ENCODE measurements around the gene MYEF2.

The MYEF2 gene, protein sequence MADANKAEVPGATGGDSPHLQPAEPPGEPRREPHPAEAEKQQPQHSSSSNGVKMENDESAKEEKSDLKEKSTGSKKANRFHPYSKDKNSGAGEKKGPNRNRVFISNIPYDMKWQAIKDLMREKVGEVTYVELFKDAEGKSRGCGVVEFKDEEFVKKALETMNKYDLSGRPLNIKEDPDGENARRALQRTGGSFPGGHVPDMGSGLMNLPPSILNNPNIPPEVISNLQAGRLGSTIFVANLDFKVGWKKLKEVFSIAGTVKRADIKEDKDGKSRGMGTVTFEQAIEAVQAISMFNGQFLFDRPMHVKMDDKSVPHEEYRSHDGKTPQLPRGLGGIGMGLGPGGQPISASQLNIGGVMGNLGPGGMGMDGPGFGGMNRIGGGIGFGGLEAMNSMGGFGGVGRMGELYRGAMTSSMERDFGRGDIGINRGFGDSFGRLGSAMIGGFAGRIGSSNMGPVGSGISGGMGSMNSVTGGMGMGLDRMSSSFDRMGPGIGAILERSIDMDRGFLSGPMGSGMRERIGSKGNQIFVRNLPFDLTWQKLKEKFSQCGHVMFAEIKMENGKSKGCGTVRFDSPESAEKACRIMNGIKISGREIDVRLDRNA

DNA sequence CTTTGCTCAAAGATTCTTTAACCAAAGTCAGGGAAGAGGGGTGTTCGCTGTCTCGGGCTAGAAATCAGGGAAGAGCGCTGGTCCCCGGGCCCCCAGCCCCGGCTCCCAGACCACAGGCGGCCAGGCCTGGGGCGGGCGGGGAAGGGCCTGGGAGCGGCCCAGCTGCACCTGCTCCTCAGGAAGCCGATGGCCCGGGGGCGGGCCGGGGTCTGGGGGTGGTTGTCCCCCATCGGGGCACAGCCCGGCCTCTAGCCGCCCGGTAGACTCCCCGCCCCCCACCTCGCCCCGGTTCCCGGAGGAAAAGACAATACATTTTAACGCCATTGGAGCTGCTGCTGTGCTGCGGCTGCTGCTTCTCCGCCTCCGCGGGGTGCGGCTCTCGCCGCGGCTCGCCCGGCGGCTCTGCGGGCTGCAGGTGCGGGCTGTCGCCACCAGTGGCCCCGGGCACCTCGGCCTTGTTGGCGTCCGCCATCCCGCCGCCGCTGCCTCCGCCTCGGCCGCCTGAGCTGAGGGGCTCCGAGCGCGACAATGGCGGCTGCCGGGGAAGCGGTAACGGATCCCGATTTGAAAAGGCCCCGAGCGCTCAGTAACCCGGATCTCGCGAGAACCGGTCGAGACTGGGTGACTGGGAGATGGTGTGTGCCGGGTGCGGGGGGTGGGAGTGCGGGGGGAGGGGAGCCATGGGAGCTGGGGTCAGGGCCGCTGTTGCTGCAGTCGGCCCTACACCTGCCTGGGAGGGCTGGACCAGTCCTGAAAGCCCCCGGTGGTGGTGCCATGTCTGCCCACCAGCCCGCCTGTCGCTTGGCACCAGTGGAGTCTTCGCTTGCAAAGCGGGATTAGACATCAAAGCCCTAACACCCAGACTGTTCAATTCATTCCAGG lies at the start of gene MYEF2:
TSS of gene MYEF2 (minus strand) at position 530 of the 882 bp plus-strand sequence. CDS start at position 472, 58 bp downstream.
- FAIRE-seq, result no peak

- FAIRE-seq, result no peak
These were observed 47.7 kb upstream of the MYEF2 start for GRCh38 chr15:48225771-48226170.

GRCh38 chr15:48222627-48223026 lies 44.5 kb upstream of the MYEF2 start:
- FAIRE-seq, result no peak

DNA sequence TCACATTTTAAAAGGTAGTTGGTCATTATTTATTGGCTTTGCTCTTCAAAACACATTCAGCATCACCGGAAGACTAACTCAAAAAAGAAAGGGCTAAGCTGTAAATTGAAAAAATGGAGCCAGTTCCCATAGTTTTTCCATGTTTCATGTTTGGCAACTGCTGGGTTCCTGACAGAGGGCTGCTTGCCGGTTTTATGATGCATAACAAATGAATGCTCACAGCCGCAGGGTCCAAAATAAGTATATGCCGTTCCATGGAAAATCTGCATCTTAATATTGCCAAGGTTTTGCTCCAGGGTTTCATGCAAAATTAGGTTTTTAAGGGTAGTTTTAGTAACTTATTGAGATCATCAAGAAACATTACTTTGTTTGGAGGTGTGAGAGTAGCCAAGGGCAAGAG lies 43.8 kb upstream of the MYEF2 start:
- FAIRE-seq, result no peak

GRCh38 chr15:48221261-48221660 lies 43.2 kb upstream of the MYEF2 start:
- FAIRE-seq, result no peak

DNA sequence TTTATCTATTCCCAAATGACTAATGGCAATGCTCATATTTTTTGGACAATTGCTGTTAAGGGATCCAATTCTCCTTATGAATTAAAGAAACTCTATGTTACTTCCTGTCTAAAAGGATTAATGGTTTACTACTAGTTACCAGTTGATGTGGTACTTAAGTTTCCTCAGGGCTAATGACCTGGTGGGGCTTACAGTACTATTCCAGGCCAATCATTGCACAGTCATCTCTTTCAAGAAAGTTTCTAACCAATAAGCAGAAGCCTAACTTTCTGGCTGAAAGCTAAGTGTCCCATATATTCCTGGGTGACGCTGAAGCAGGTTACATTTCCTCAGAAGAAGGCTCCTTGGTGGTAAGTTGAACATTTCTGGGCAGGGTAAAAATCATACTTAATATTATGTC lies 27.9 kb upstream of the MYEF2 start, which contains the start of gene SLC12A1:
TSS of gene SLC12A1 (plus strand) at position 322 of the 400 bp plus-strand sequence. CDS start 1,418 bp downstream, outside the sequence.
- FAIRE-seq, result no peak

DNA sequence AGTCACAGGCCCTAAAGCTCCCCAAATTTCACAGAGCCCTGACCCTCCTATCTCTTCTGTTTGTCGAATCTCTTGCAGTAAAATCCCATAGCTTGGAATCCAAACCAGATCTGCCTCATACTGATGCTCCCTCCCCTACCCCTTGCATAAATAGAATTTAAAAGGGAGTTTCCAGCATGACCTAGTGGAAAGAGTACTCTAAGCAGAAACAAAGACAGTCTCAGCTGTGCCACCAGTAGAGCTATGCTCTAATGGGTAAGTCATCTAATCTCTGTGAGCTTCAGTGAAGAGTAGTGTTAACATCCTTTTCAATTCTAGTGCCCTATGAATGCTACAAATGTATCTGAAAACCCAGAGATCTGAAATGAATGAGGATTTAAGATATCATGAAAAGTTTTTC lies 24.0 kb upstream of the MYEF2 start:
- FAIRE-seq, result no peak

DNA sequence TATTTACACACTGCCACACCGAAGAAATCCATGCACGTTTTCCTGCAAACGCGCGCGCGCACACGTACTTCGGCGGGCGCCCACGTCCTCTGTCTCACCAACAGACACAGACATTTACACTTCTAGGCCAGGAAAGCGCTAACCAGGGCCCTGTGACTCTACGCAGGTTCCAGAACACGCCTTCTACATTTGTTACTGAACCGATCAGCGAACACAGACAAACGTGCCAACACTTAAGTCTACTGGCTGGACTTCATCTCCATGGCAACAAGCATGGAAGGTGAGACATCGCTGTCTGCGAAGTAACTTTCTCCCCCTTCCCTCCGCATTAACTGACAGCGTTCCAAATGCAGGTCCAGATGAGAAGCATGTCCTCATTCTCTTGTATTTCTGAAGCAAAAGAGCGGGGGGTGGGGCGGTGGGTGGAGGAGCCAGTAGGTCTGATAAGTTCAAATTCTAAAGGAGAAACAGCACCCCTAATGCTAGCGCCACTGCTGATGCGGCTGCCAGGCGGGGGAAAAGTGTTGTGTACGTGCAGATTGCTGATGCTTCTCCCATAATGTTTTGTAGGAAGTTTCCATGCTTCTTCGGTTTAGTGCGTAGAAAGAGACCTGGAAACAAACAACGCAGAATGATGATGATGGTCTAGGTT lies 13.6 kb upstream of the MYEF2 start, which contains the start of gene CTXN2:
TSS of gene CTXN2 (plus strand) at position 92 of the 652 bp plus-strand sequence. CDS start 9,636 bp downstream, outside the sequence.
- FAIRE-seq, result no peak

- FAIRE-seq, result no peak
These were observed 13.0 kb upstream of the MYEF2 start for GRCh38 chr15:48190932-48191573.

GRCh38 chr15:48186271-48186670 lies 8.2 kb upstream of the MYEF2 start:
- FAIRE-seq, result no peak

DNA sequence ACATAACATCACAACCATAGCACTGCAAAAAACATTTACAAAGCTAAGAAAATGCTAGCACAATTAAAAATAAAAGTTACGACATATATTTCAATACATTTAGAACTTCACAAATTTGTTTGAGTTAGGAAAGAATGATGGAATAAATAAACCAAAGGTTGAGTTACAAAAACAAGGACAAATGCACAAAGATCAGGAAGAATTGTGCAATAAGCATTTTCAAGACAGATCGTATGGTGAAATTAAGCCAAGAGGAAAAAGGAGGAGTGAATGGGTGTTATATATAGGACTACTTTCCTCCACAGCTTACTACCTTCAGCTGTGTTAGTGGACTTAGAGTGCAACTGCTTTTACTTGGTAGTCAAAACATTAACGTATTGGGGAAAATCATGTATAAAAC lies 7.4 kb upstream of the MYEF2 start:
- no peak for FAIRE-seq

DNA sequence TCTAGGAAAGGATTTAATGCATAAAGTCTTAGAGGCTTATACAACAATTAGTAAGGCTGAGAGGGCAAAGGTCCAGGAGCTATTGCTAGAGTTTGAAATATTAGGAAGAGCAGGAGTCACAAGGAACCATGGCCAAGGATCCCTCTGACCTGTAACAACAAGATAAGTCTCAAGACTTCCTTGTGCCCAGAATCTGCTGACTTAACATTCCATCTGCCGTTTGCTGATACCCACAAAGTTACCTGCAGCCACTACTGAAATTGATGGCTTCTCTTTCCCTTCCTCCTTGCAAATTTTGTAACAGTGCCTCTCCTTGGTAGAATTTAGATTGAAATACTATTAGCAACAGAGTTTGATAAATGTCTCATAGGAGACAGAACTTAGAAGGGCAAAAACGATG lies 4.7 kb upstream of the MYEF2 start:
- FAIRE-seq, result no peak

DNA sequence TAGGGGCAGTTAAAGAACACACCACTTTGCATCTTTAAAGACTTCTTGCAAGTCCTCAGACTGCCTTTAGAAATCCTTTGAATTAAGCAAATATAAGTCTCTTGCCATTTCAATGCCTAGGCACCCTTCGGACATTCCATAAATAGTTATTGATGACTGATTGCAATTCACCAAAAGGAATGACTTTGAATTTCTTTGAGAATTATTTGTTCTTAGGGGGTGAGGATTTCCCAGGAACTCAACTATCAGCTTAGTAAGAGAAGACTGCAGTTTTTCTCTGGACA lies 495 bp upstream of the MYEF2 start:
- FAIRE-seq, result no peak

DNA sequence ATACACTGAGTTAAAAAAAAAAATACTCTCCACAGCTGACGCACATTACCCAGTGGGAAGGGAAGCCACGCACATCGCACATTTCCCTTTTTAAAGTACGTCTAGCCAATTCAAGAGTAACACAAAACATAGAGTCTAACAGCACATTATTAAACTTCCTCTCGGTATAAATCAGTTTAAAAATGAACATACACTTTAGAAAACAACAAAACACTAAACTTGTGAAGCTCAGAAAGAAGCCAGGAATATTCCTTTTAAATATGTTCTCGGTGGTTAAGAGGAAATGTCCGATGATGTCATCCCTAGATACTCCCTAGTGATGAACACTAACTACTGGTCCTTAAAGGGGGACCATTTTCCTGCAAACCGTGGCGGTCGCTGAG lies 721 bp downstream of the MYEF2 start:
- no peak for FAIRE-seq

GRCh38 chr15:48176957-48177356 lies 1.1 kb downstream of the MYEF2 start:
- FAIRE-seq, result no peak

- no peak for FAIRE-seq
These were observed 2.0 kb downstream of the MYEF2 start for GRCh38 chr15:48176112-48176511.

GRCh38 chr15:48175126-48175525 lies 3.0 kb downstream of the MYEF2 start:
- no peak for FAIRE-seq

GRCh38 chr15:48170981-48171380 lies 7.1 kb downstream of the MYEF2 start:
- FAIRE-seq, result no peak

DNA sequence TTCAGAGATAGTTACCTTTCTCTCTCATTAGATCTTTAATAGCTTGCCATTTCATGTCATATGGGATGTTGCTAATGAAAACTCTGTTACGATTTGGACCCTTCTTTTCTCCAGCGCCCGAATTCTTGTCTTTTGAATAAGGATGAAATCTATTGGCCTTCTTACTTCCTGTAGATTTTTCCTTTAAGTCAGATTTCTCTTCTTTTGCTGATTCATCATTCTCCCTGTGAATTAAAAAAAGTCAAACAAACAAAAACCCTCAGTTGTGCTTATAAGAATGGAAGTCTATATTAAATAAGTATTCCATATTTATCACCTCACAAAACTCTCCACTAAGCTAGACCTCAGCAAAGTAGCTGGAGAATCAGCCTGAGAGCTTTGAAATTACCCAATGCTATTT lies 9.5 kb downstream of the MYEF2 start:
- no peak for FAIRE-seq

- FAIRE-seq, result no peak
These were observed 24.6 kb downstream of the MYEF2 start for GRCh38 chr15:48153526-48153925.

DNA sequence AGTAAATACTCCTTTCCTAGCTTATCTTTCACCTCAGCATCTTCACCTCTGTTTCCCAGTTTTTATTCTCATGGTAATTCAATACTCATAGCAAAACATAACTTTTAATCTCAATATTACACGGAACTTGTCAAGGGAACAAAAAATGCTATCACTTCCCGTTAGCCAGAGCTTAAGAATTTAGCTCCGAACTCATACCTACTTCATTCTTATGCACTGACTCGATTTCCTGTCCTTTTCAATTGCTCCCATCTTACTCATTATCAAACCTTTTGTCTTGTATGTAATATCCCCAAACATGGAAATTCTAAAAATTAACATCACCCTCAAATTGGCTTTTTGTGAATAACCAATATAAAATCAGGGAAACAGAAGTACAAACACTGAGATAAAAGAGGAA lies 28.2 kb downstream of the MYEF2 start:
- FAIRE-seq, result no peak

DNA sequence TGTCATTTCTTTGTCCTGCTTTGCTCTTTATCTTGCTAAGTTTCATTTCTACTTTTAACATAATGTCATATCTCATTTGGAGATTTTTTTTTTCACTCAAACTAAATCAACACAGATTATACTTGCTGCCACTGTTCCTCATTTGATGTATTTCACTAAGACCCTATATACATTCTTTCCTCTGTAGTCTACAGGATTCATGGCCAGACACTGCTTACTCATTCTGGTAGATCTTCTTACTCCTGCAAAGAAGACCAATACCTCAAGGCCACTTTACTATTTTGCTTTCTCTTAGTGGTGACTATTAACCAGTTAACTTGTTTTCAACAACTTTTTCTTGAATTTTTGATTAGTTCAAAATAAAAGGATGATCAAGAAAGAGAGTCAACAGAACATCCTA lies 30.7 kb downstream of the MYEF2 start:
- FAIRE-seq, result no peak

DNA sequence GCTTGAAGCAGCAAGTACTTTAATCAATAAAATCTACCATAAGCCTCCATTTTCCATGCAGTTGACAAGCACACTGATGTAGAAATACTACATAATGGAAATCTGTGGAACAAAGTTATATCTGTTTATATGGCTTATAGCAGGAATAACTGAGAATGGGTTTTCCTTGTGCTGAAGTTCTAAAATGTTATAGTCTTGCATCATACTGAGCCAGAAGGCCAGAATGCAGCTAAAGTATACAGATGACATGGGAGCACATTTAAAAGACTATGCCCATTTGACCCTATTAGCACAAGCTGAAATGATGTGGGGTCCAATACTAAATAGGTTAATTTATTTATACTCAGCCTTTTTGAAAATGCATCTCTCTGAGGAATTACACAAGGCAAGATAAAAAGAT lies 32.2 kb downstream of the MYEF2 start:
- no peak for FAIRE-seq

Measured in A204.1 (cell line).